ENCODE measurements around the gene PDE5A.
"Not testable (repeated sequence)": the region's sequence is repeated elsewhere in the genome, so short reads cannot be mapped to it uniquely, and the experiment has no call there.

PDE5A gene

GRCh38 chr4:119662612-119663011 is 34.0 kb upstream of the PDE5A start:
- H4K8ac ChIP-seq (ENCODE audit: low read depth, low read length); H3K27me3 ChIP-seq (ENCODE audit: insufficient read depth, low read length, poor library complexity); H3K4ac ChIP-seq (ENCODE audit: low read depth, low read length); H3K56ac ChIP-seq (ENCODE audit: low read length); H3K4me2 ChIP-seq (ENCODE audit: low read length); H3K27ac ChIP-seq (ENCODE audit: low read depth, low read length); DNase-seq; H3K79me2 ChIP-seq (ENCODE audit: control insufficient read depth, insufficient read depth, low read length); H2BK5ac ChIP-seq (ENCODE audit: low read length); H2AK5ac ChIP-seq (ENCODE audit: low read length); H3K18ac ChIP-seq (ENCODE audit: low read length); H4K5ac ChIP-seq (ENCODE audit: low read length); H3K79me1 ChIP-seq (ENCODE audit: low read length); H3K9ac ChIP-seq (ENCODE audit: low read length); H3K4me3 ChIP-seq (ENCODE audit: low read length); H2BK15ac ChIP-seq (replicated peaks; ENCODE audit: low read depth); H3K36me3 ChIP-seq (ENCODE audit: control insufficient read depth, insufficient read depth, low read length); H3K4me1 ChIP-seq (ENCODE audit: control insufficient read depth, low read depth, low read length); H3K23ac ChIP-seq (ENCODE audit: low read length); H2BK120ac ChIP-seq (ENCODE audit: low read depth, low read length): not testable (repeated sequence)
- WGBS (ENCODE audit: extremely low coverage, insufficient coverage, low lambda C conversion rate), result no CpG with 5 or more reads among the region's 2 CpGs

- H3K79me1 ChIP-seq (ENCODE audit: low read length), result no peaks in the 10 kb centered on the region
- H4K5ac ChIP-seq (ENCODE audit: low read length), result no peak overlapping the region
- H2AK5ac ChIP-seq (ENCODE audit: low read length), result no peak overlapping the region
- H3K27ac ChIP-seq (ENCODE audit: low read depth, low read length), result no peak overlapping the region
- H2BK120ac ChIP-seq (ENCODE audit: low read depth, low read length), result no peak overlapping the region
- H2BK15ac ChIP-seq (replicated peaks; ENCODE audit: low read depth), result no peak overlapping the region
- H3K4ac ChIP-seq (ENCODE audit: low read depth, low read length), result no peak overlapping the region
- no peak overlapping the region for H3K23ac ChIP-seq (ENCODE audit: low read length)
- H4K8ac ChIP-seq (ENCODE audit: low read depth, low read length), result no peak overlapping the region
- no peak overlapping the region for H3K4me2 ChIP-seq (ENCODE audit: low read length)
- WGBS (ENCODE audit: extremely low coverage, insufficient coverage, low lambda C conversion rate), result no CpG with 5 or more reads among the region's 1 CpG
- H3K9ac ChIP-seq (ENCODE audit: low read length), result no peak overlapping the region
- H3K4me3 ChIP-seq (ENCODE audit: low read length), result no peak overlapping the region
- no peaks in the 10 kb centered on the region for H3K27me3 ChIP-seq (ENCODE audit: insufficient read depth, low read length, poor library complexity)
- no peak overlapping the region for H3K18ac ChIP-seq (ENCODE audit: low read length)
- no peaks in the 10 kb centered on the region for H3K36me3 ChIP-seq (ENCODE audit: control insufficient read depth, insufficient read depth, low read length)
- H3K79me2 ChIP-seq (ENCODE audit: control insufficient read depth, insufficient read depth, low read length), result no peaks in the 10 kb centered on the region
- no peak overlapping the region for H2BK5ac ChIP-seq (ENCODE audit: low read length)
- H3K56ac ChIP-seq (ENCODE audit: low read length), result no peak overlapping the region
- DNase-seq, result no peak
- H3K4me1 ChIP-seq (ENCODE audit: control insufficient read depth, low read depth, low read length), result no peaks in the 10 kb centered on the region
Observed at GRCh38 chr4:119661231-119661630, 32.6 kb upstream of the PDE5A start.

GRCh38 chr4:119659576-119659975 is 31.0 kb upstream of the PDE5A start:
- H3K27me3 ChIP-seq (ENCODE audit: insufficient read depth, low read length, poor library complexity), result no peaks in the 10 kb centered on the region
- H3K27ac ChIP-seq (ENCODE audit: low read depth, low read length), result no peak overlapping the region
- H2AK5ac ChIP-seq (ENCODE audit: low read length), result no peak overlapping the region
- no peaks in the 10 kb centered on the region for H3K79me1 ChIP-seq (ENCODE audit: low read length)
- no peak overlapping the region for H3K4me2 ChIP-seq (ENCODE audit: low read length)
- no peaks in the 10 kb centered on the region for H3K36me3 ChIP-seq (ENCODE audit: control insufficient read depth, insufficient read depth, low read length)
- H4K8ac ChIP-seq (ENCODE audit: low read depth, low read length), result no peak overlapping the region
- H4K5ac ChIP-seq (ENCODE audit: low read length), result no peak overlapping the region
- no peak overlapping the region for H3K18ac ChIP-seq (ENCODE audit: low read length)
- no peak overlapping the region for H3K9ac ChIP-seq (ENCODE audit: low read length)
- no peak overlapping the region for H2BK15ac ChIP-seq (replicated peaks; ENCODE audit: low read depth)
- H3K4ac ChIP-seq (ENCODE audit: low read depth, low read length), result no peak overlapping the region
- no peaks in the 10 kb centered on the region for H3K79me2 ChIP-seq (ENCODE audit: control insufficient read depth, insufficient read depth, low read length)
- no peak overlapping the region for H3K56ac ChIP-seq (ENCODE audit: low read length)
- no peak overlapping the region for H3K4me3 ChIP-seq (ENCODE audit: low read length)
- H2BK5ac ChIP-seq (ENCODE audit: low read length), result no peak overlapping the region
- no peaks in the 10 kb centered on the region for H3K4me1 ChIP-seq (ENCODE audit: control insufficient read depth, low read depth, low read length)
- no peak overlapping the region for H3K23ac ChIP-seq (ENCODE audit: low read length)
- DNase-seq, result peak; percentile 14
- no peak overlapping the region for H2BK120ac ChIP-seq (ENCODE audit: low read depth, low read length)

GRCh38 chr4:119657111-119657611 is 28.6 kb upstream of the PDE5A start:
- H3K18ac ChIP-seq (ENCODE audit: low read length), result no peak overlapping the region
- no peak overlapping the region for H3K4me3 ChIP-seq (ENCODE audit: low read length)
- no peak overlapping the region for H3K4me2 ChIP-seq (ENCODE audit: low read length)
- no peak overlapping the region for H2AK5ac ChIP-seq (ENCODE audit: low read length)
- H3K23ac ChIP-seq (ENCODE audit: low read length), result no peak overlapping the region
- no peak overlapping the region for H3K4ac ChIP-seq (ENCODE audit: low read depth, low read length)
- no peak overlapping the region for H4K8ac ChIP-seq (ENCODE audit: low read depth, low read length)
- H2BK5ac ChIP-seq (ENCODE audit: low read length), result no peak overlapping the region
- H3K4me1 ChIP-seq (ENCODE audit: control insufficient read depth, low read depth, low read length), result no peaks in the 10 kb centered on the region
- no peak overlapping the region for H2BK120ac ChIP-seq (ENCODE audit: low read depth, low read length)
- H3K79me2 ChIP-seq (ENCODE audit: control insufficient read depth, insufficient read depth, low read length), result no peaks in the 10 kb centered on the region
- H4K5ac ChIP-seq (ENCODE audit: low read length), result no peak overlapping the region
- no peak overlapping the region for H2BK15ac ChIP-seq (replicated peaks; ENCODE audit: low read depth)
- no peaks in the 10 kb centered on the region for H3K27me3 ChIP-seq (ENCODE audit: insufficient read depth, low read length, poor library complexity)
- no peak overlapping the region for H3K27ac ChIP-seq (ENCODE audit: low read depth, low read length)
- H3K9ac ChIP-seq (ENCODE audit: low read length), result no peak overlapping the region
- no peaks in the 10 kb centered on the region for H3K79me1 ChIP-seq (ENCODE audit: low read length)
- no peak overlapping the region for H3K56ac ChIP-seq (ENCODE audit: low read length)
- DNase-seq, result peak; percentile 68
- H3K36me3 ChIP-seq (ENCODE audit: control insufficient read depth, insufficient read depth, low read length), result no peaks in the 10 kb centered on the region

GRCh38 chr4:119656342-119656741 is 27.7 kb upstream of the PDE5A start:
- no peak overlapping the region for H2AK5ac ChIP-seq (ENCODE audit: low read length)
- no peak overlapping the region for H3K23ac ChIP-seq (ENCODE audit: low read length)
- H3K27ac ChIP-seq (ENCODE audit: low read depth, low read length), result no peak overlapping the region
- no peak overlapping the region for H3K56ac ChIP-seq (ENCODE audit: low read length)
- no peak overlapping the region for H2BK15ac ChIP-seq (replicated peaks; ENCODE audit: low read depth)
- no peak overlapping the region for H3K4ac ChIP-seq (ENCODE audit: low read depth, low read length)
- no peaks in the 10 kb centered on the region for H3K27me3 ChIP-seq (ENCODE audit: insufficient read depth, low read length, poor library complexity)
- DNase-seq, result peak; percentile 4
- H4K8ac ChIP-seq (ENCODE audit: low read depth, low read length), result no peak overlapping the region
- H2BK5ac ChIP-seq (ENCODE audit: low read length), result no peak overlapping the region
- no peak overlapping the region for H2BK120ac ChIP-seq (ENCODE audit: low read depth, low read length)
- H3K79me2 ChIP-seq (ENCODE audit: control insufficient read depth, insufficient read depth, low read length), result no peaks in the 10 kb centered on the region
- H3K79me1 ChIP-seq (ENCODE audit: low read length), result no peaks in the 10 kb centered on the region
- H3K4me1 ChIP-seq (ENCODE audit: control insufficient read depth, low read depth, low read length), result no peaks in the 10 kb centered on the region
- H3K18ac ChIP-seq (ENCODE audit: low read length), result no peak overlapping the region
- H3K4me3 ChIP-seq (ENCODE audit: low read length), result no peak overlapping the region
- H3K9ac ChIP-seq (ENCODE audit: low read length), result no peak overlapping the region
- H3K36me3 ChIP-seq (ENCODE audit: control insufficient read depth, insufficient read depth, low read length), result no peaks in the 10 kb centered on the region
- H3K4me2 ChIP-seq (ENCODE audit: low read length), result no peak overlapping the region
- H4K5ac ChIP-seq (ENCODE audit: low read length), result no peak overlapping the region

GRCh38 chr4:119655111-119655837 is 26.7 kb upstream of the PDE5A start:
- H3K23ac ChIP-seq (ENCODE audit: low read length), result no peak overlapping the region
- no peak overlapping the region for H2BK5ac ChIP-seq (ENCODE audit: low read length)
- no peak for DNase-seq
- no peak overlapping the region for H3K27ac ChIP-seq (ENCODE audit: low read depth, low read length)
- no peak overlapping the region for H3K4ac ChIP-seq (ENCODE audit: low read depth, low read length)
- no peaks in the 10 kb centered on the region for H3K27me3 ChIP-seq (ENCODE audit: insufficient read depth, low read length, poor library complexity)
- WGBS (ENCODE audit: extremely low coverage, insufficient coverage, low lambda C conversion rate), result no CpG with 5 or more reads among the region's 4 CpGs
- no peaks in the 10 kb centered on the region for H3K79me2 ChIP-seq (ENCODE audit: control insufficient read depth, insufficient read depth, low read length)
- H2AK5ac ChIP-seq (ENCODE audit: low read length), result no peak overlapping the region
- no peak overlapping the region for H3K56ac ChIP-seq (ENCODE audit: low read length)
- H3K4me1 ChIP-seq (ENCODE audit: control insufficient read depth, low read depth, low read length), result no peaks in the 10 kb centered on the region
- H2BK15ac ChIP-seq (replicated peaks; ENCODE audit: low read depth), result no peak overlapping the region
- H3K4me2 ChIP-seq (ENCODE audit: low read length), result no peak overlapping the region
- H3K4me3 ChIP-seq (ENCODE audit: low read length), result no peak overlapping the region
- H3K36me3 ChIP-seq (ENCODE audit: control insufficient read depth, insufficient read depth, low read length), result no peaks in the 10 kb centered on the region
- H2BK120ac ChIP-seq (ENCODE audit: low read depth, low read length), result no peak overlapping the region
- H4K5ac ChIP-seq (ENCODE audit: low read length), result no peak overlapping the region
- no peak overlapping the region for H4K8ac ChIP-seq (ENCODE audit: low read depth, low read length)
- H3K18ac ChIP-seq (ENCODE audit: low read length), result no peak overlapping the region
- H3K79me1 ChIP-seq (ENCODE audit: low read length), result no peaks in the 10 kb centered on the region
- H3K9ac ChIP-seq (ENCODE audit: low read length), result no peak overlapping the region

Data from mesendoderm (in vitro differentiated cells).